Measurements from ENCODE around the gene INF2.

INF2 gene

DNA sequence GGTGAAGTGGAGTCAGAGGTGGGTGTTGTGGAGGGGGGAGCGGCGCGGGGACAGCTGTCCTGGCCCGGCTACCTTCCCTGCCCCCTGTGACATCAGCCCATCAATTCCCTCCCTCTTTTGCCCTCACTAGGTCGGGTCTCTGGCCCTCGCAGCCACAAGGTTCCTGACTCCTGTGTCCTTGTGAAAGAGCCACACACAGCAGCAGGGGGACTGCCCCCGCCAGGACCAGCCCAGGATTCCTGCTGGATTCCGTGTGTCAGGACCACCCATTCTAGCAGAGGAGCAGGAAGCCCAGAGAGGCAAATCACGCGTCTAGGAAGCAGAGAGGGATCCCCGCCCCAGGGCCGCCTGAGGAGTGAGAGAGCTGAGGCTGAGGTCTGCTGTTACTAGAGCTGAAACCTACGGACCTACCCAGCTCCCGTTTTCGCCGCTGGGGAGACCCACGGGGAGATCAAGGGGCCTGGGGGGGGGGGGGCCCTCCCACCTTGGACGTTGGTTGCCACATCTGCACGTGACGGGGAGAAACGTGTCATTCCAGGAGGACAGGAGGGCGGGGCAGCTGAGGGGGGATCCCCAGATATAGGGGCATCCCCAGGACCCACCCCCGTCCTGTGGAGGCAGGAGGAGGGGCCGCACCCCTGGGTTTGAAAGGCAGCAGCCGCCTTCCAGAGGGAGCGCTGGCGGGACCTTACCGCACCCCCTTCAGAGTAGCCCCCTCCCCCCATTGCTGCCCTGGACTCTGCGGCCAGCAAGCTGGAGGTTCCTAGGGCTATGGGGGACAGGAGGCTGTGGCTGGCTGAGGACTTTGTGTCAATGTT, 12.5 kb upstream of the INF2 start:
- no peak for DNase-seq (ENCODE audit: low read depth)

DNA sequence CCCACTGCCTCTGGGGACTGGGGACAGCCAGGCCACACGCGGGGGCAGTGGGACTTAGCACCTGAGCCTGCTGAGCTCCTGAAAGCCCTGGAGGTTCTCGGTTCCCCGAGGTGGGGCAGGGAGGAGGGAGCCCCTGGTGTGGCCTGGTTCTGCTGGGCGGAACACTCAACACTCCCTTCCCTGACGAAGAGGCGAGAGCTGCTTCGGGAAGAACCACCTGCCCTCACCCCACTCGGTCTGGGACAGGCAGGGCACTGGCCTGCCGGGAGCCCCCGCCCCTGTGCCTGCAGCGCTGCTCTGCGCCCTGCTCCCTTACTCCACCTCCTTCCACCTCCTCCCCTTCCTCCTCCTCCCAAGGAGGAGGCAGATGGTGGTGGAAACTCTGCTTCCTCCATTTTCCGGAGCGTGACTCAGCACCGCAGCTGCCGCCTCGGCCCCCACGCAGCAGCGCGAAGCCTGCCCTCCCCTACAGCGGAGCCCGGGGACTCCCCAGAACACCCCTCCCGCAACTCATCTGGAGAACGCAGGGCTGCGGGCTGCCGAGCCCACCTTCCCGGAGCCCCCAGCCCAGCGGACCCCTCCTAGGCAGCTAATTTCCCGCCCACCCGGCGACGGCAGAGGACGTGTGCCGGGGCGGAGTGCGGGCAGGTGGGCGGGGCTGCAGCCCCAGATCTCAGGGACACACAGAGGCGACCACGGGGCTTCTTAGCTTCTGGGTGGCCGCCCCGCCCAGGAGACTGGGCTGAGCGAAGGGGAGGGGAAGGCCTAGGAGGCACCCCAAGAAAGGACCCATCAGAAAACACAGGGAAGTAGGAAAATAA, 11.7 kb upstream of the INF2 start:
- peak; percentile 47 for DNase-seq (ENCODE audit: low read depth)

DNA sequence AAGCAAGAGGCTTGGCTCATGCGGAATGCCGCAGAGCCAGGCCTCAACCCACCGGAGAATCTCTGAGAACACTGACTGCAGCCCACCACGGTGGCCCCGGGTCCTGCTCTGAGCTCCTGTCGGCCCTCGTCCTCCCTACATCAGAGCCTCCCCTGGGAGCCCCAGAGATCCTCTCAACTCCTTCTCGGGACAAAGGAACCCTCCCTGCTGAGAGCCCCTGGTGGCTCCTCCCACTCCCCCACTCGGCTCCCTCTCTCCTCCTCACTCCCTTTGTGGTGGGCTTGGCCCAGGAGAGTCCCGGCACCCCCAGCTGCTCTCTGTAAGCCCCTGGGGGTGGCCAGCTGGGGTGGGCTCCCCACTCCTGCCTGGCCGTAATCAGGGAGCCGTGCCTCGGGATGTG, 11.1 kb upstream of the INF2 start:
- DNase-seq (ENCODE audit: low read depth), result no peak

DNA sequence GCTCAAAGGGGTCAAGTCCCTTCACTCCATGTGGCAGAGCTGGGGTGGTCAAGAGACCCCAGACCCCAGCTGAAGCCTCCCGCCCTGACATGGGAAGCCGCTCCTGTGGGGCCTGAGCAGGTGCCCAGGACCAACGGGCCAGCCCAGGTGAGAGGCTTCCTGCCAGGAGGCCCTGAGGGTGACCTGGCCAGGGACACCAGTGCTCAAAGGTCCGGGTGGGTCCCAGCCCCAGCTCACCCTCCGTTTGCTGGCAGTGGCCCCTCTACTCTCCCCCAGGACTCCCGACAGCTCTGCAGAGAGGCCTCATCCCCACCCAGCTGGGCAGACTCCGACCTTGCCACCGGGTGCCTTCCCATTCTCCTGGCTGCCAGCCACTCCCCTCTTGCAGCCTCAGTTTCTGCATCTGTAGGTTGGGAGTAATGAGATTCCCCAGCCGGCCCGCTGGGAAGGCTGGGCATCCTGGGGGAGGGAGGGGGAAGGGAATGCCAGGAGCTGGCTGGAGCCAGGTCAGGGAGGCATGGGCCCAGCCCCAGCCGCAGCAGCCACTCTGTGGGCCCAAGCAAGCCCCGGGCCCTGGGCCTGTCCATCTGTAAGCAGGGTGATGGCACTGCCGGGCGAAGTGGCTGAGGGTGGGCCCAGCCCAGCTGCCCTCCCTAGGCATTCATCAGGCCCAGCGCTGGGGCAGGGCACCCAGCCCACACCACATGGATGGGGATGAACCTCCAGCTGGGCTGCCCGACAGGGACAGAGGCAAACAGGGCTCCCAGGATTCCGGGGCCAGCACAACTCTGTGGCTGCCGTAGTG, 10.3 kb upstream of the INF2 start:
- no peak for DNase-seq (ENCODE audit: low read depth)

DNA sequence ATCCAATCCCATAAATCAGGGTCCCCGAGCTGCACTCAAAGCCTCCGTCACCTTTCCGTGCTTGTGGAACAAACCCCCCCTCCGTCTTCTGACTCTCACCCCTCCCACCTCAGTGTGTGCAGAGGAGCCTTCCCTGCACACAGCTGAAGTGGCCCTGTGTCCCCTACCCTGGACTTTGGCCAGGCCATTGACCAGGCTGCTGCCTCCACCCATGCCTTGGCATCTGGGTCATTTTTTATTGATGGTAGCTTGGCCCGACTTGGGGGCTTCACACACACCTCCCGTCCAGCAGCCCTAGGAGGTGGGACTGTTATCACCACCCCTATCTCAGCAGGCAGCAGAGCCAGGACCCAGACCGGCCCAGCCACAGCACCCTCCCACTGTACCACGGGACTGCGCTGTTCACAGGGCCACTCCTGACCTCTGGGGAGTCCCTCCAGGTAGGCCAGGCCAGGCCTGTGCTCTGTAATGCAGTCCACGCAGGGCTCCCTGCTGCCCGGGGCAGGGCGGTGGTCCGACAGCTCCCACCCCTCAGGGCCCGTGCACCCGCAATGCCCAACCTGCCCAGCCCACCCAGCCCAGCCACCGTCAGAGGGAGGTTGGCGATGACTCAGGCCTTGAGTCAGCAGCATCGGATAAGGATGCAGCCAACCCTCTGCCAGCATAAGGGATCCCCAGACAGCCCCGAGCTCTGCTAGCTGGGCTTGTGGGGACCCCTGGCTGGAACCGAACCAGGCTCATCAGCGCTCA, 9.2 kb upstream of the INF2 start:
- no peak for DNase-seq (ENCODE audit: low read depth)

DNA sequence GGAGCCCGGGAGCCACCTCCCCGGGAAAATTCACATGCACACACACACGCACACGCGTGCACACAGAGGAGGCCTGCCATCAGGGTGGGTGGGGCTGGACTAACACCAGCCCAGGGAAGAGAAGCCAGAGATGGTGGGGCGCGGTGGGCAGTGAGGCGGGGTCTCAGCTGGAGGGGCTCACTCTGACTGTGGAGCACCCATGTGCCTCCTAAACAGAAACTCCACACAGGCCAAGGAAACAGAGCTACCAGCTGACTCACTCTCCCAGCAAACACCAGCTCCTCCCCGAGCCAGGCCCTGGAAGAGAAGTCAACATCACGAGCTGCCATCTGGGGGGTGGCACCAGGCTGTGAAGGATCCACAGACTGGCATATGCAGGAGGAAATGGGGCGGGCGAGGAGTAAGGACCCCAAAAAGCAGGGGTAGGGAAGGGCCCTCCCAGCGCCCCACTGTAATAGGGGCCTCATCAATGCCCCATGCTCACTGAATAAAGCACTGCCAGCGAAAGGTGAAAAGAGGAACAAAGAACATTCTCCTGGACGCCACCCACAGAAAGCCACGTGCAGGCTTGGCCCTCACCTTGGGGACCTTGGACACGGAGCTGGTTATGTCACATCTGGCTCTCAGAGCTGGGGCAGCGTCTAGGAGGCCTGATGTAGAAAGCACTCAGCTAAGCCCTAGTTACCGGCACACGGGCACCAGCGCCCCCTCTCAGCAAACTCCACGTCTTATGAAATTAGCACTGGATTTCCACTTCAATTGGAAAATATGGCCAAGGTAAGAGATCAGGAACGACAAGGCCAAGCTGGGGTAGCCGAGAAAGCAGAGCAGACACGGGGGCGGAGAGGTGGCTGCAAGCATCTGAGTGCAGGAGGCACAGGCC, 8.4 kb upstream of the INF2 start:
- no peak for DNase-seq (ENCODE audit: low read depth)

DNA sequence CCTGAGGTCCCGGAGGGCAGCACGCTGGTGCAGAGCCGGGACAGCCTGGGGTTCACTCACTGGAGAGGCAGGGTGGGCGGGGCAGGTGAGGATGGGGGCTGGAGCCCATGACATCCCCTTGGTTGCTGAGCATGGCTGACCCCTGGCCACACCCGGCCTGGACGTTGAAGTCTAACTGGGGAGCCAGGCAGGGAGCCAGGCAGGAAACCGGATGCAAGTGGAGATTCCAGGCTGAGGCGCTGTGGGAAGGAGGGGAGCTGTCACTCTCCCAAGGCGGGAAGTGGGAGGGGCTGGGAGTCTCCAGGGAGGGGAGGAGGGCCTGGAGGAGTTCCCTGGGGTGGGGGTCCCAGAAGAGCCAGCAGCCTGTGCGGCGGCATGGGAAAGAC, 7.7 kb upstream of the INF2 start:
- DNase-seq (ENCODE audit: low read depth), result no peak

DNA sequence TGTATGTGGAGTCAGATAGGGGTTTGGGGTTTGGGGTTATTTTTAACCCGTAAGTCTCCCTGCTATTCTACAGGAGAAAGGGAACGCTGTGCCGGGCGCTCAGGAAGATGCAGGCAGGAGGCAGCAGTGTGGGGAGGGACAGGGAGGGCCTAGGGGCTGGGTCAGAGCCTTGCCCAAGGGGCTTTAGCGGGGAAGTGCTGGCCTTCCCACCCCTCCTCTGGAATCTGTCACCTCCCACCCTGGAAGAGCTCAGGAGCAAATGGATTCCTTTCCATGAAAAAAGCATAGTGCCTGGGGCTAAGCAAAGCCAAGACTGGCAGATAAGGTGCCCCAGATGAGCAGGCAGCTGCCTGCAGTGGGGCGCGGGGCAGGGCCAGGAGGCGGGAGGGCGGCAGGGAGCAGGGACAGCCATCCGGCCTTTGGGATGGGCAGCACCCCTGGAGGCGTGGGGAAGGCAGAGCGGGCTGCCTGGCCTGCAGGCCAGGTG, 7.3 kb upstream of the INF2 start:
- no peak for DNase-seq (ENCODE audit: low read depth)

DNA sequence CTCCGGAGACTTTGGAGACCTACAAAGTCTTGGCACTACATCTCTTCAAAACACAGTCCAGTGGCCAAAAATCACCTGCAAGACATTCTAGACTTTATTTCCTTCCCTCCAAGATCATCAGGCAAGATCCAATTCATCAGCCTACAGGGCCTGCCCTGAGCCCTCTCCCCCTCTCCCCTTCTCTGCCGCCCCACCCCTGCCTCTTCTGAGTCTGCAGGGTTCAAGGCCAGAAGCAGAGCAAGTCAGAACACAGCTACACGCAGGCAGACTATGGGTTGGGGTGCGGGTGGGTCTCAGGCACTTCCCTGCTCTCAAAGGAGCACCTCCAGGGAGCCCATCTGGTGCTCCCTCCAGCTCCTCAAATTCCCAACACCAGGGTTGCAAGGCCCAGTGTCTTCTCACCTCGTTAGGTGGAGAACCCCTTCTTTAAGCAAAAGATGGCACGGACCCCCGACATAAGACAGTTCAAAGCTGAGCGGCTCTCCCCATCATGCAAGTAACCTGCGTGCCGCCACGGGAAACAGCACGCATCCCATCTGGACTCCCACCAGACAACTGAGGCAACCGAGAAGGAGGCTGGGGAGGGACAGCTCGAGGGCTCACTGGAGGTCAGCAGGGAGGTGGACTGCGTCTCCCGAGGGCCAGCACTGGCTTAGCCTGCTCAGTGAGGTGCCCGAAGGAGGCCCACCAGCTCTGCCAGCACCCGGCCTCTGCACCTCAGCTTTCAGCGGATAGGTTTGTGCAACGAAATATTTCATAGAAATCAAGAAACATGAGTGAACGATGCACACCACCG, 5.6 kb upstream of the INF2 start:
- no peak for DNase-seq (ENCODE audit: low read depth)

DNA sequence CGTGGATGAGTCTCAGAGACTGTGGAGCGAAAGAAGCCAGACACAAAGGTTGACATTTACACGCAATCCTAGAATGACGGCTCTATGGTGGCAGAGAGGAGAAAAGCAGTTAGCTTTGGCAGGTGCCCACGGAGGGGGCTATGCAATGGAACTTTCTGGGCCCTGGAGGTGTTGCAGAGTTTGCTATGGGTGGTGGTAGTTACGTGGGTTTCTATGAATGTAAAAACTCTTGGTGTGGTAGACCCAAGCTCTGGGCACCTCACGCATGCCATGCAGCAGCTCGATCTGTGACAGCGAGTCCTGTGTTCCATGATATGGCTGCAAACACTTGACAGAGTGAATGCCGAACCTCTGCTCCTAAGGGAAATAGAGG, 5.0 kb upstream of the INF2 start:
- DNase-seq (ENCODE audit: low read depth), result no peak

DNA sequence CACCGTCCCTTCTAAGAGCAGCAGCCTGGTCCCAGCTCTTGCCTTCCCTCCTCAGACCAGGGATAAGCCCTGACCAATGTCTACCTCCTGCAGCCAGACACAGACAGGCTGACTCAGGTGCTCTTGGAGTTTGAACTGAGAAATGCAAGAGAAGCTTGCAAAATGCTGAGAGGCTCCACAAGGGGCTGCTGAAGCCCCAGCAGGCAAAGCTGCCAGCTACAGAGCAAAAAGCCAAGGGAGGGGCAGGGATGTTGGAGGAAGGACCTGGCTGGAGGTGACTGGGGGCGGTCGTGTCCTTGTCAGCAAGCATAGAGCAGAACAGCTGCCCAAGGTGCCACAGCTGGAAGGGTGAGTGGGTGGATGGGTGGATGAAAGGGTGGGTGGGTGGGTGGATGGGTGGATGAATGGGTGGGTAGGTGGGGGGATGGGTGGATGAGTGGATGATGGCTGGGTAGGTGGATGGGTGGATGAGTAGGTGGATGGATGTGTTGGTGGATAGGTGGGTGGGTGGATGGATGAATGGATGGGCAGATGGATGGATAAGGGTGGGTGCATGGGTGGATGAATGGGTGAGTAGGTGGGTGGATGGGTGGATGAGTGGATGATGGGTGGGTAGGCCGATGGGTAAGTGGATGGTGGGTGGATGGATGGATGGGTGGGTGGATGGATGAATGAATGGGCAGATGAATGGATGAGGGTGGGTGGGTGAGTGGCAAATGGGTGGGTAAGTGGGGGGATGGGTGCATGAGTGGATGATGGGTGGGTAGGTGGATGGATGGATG, 4.0 kb upstream of the INF2 start:
- DNase-seq (ENCODE audit: low read depth), result no peak

DNA sequence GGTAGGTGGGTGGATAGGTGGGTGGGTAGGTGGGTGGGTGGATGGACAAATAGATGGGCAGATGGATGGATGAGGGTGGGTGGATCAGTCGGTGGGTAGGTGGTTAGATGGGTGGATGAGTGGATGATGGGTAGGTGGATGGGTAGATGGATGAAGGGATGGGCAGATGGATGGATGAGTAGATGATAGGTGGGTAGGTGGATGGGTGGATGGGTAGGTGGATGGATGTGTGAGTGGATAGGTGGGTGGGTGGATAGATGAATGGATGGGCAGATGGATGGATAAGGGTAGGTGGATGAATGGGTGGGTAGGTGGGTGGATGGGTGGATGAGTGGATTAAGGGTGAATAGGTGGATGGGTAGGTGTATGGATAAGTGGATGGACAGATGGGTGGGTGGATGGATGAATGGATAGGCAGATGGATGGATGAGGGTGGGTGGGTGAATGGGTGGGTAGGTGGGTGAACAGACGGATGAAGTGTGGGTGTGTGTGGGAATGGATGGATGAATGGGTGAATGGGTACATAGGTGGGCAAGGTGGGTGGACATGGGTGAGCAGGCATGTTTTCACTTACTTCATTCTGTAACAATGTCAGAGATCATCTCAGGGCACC, 3.3 kb upstream of the INF2 start:
- DNase-seq (ENCODE audit: low read depth), result no peak

DNA sequence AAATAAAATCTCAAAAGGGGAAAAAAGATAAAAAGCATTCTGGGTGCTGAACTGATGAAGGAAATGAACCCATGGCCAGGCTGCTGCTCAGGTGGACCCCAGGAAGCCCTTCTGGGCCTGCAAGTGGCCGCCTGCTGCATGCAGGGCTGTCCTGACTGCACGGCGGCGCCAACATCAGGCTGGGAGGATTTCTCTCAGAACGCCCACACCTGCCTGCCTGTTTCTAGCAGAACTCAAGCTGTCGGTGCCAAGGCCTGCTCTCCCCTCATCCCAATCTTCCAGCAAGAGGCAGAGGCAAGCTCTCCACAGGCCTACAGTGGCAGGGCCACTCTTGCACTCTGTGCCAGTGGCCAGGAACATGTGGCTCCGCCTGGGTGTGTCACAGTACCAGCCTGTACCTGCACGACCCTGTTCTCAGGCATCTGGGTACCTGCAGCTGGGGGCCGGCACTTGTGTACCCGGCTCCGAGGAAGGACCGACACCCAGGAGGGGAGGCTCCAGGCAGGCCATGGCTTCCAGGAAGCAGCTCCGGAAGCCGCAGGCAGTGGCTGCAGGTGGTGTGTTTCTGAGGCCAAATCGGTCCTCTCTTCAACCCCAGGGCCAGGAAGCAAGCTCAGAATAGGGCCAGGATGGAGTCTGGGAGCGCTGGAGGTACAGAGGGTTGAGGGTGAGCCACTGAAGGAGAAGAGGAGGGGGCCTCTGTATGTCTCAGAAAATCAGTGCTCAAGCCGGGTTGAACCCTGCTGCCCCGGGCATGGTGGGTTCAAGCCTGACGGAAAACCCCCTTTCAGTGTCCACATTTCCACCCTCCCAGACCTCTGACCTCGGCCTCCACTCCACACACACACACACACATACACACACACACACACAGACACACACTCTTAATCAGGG, 2.5 kb upstream of the INF2 start:
- DNase-seq (ENCODE audit: low read depth), result no peak

DNA sequence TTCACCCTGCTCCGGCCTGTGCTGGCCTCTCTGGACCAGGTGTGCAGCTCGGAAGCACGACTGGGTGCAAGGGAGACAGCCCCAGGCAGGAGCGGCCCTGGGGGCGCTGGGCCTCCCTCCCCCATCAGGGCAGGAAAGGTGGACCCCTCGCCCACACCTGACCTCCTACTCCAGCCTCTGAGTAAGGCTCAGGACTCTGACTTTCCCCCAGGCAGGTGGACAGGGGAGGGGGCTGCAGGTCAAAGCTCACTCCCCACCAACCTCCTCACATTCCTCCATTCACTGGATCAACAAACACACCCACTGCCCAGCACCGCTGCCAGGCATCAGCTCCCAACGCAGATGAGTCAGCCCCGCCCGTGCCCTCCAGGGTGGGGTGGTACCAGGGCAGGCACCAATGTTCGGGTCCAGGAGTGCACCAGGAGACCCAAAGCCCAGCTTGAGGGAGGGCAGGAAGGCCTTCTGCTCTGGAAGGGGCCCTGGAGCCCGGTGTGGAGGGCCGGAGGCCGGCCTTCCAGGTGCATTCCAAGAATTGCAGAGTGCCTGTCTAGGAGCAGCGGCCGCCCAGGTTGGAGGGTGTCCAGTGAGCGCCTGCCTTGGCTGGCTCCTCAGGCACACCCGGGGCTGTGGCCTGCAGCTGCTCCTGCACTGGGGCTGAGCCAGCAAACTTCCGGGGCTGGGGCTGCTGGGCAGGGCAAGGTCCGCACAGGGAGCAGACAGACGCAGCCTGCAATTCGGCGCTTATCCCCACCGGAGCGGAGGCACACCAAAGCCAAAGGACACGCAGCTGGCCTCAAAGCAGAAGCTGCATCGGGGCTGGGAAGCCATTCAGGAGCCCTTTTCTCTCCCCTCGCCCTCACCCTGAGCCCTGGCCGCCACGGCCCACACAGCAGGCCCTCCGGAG, 1.6 kb upstream of the INF2 start:
- no peak for DNase-seq (ENCODE audit: low read depth)

DNA sequence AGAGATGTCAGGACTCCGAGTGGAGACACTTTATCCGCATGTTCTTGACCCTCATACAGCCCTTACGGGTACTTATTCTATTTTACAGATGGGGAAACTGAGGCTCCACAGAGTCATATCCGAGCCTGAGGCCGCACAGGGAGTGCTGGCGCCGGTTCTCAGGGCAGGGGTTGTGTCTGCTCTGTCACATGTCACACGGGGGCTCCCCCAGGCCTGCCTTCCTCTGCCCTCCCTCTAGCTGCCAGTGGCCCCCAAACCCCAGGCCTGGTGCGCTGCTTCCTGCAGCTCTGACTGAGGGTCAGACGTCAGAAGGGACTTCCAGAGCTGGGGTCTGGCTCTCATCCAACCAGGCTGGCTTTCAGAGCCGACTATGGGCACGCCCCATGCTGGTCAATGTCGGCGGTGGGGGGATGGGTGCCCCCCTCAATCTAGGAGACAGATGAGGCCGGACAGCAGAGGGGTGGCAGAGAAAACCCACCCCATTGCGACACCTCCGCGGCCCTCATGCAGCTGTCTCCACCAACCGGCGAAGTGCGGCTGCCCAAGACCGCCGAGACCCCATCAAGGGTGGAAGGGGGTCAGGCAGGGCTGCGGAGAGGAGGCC, 811 bp upstream of the INF2 start:
- no peak for DNase-seq (ENCODE audit: low read depth)

Data from stimulated activated CD8-positive, alpha-beta memory T cell treated with anti-CD3 and anti-CD28 coated beads, Interleukin-15, amount 100 ng/mL, for 1 hour (primary cell).